ENCODE data around the gene MAP3K14. TPM values are rescaled to one million over a fixed set of nuclear protein-coding genes. Genes with fewer than 3 reads are reported as not detected.
A peak's percentile ranks its signal among the peaks of the same experiment; 100 is the strongest.
"Not testable (repeated sequence)": the region's sequence is repeated elsewhere in the genome, so short reads cannot be mapped to it uniquely, and the experiment has no call there.

The MAP3K14 gene
- total RNA-seq, 1 donor from 2014 or later = 64.7 TPM

DNA sequence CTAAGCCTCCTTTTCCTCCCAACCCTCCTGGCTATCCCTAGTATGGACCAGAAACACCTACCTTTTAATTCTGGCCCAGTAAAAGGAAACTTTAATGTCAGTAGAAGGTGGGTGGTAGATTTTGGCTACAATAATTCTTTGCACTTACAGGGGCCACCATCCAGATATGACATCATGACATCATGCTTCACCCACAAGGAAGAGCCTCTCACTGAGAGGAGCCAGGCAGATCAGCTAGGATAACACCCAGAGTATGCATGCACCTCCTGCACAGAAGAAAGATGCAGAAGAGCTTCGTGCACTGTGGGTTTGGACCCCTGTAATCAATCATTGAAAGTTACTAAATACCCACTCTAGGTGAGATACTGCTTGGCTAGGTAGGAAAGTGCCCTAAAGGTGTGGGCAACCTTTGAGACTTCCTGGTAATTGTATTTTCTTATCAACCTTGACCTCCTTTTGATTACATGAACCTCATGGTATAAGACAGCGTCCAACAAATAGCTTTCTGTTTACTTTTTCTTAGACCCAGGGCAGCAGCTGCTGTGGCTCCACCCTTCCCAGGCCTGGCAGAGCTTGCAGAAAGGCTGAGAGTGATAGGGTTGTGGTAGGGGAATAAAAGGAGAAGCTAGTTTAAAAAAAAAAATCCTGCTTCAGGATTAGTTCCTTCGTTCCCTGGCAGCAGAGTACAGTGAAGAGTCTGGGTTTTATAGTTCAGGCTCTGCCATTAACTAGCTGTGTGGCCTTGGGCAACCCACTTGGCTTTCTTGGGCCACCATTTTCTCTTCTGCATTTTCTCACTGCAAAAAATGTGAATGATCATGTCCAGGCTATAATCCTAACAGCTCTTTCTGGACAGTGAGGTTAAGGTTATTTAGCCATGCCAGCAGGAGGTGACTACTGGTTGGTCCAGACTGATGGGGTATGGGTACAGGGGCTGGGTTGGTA is 6.2 kb downstream of the MAP3K14 start:
- intact Hi-C loops (cut with micrococcal nuclease) = no loop called here
- Mint-ChIP-seq H3K36me3 (ENCODE audit: low read depth) (peaks cover 63% of the 10 kb centered on the region), H3K9me3 (no peaks in the 10 kb centered on the region), H3K27ac (peak overlapping the region; percentile 99), H3K4me3 (peak overlapping the region; percentile 72), H3K4me1 (ENCODE audit: low read depth) (peaks cover 94% of the 10 kb centered on the region), H3K27me3 (ENCODE audit: insufficient read depth) (no peaks in the 10 kb centered on the region)
- DNase-seq (ENCODE audit: low spot score) = no peak

DNA sequence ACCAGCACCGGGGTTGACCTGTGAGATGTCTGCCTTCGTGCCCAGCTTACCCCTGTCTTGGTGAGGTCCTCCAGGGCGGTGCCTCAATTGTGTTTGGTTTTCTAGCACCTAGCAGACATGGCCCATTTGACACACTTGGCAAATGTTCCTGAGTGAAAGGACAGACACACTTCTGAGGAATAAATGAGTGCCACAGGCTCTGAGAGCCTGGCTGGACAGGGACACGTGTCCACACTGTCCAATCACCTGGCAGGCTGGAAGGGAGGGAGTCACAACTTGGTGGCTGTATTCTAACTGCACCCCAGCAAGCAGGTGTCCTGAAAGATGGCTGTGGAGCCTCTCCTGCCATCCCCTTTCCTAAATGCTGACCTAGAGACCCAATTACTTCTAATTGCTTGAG is 7.4 kb downstream of the MAP3K14 start:
- H3K36me3 Mint-ChIP-seq (ENCODE audit: low read depth) = peaks cover 57% of the 10 kb centered on the region
- no peaks in the 10 kb centered on the region for H3K27me3 Mint-ChIP-seq (ENCODE audit: insufficient read depth)
- H3K9me3 Mint-ChIP-seq = no peaks in the 10 kb centered on the region
- H3K27ac Mint-ChIP-seq = peak overlapping the region; percentile 88
- peaks cover 92% of the 10 kb centered on the region for H3K4me1 Mint-ChIP-seq (ENCODE audit: low read depth)
- intact Hi-C loops (cut with micrococcal nuclease) = no loop called here
- no peak for DNase-seq (ENCODE audit: low spot score)
- H3K4me3 Mint-ChIP-seq = peak overlapping the region; percentile 53

DNA sequence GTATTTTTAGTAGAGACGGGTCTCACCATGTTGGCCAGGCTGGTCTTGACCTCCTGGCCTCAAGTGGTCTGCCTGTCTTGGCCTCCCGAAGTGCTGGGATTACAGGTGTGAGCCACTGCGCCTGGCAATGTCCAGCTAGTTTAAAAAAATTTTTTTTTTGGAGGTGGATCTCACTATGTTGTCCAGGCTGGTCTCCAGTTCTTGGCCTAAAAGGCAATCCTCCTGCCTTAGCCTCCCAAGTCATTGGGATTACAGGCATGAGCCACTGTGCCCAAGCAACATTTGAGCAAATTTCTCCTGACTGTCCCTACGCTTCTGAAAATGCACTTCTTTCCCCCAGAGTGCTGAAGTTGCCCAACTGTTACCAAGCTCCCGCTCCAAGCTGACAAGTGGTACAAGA is 8.0 kb downstream of the MAP3K14 start:
- Mint-ChIP-seq H3K4me1 (ENCODE audit: low read depth) (peaks cover 92% of the 10 kb centered on the region), H3K9me3 (no peaks in the 10 kb centered on the region), H3K27me3 (ENCODE audit: insufficient read depth) (no peaks in the 10 kb centered on the region), H3K27ac (peak overlapping the region; percentile 88), H3K36me3 (ENCODE audit: low read depth) (peaks cover 57% of the 10 kb centered on the region), H3K4me3 (peak overlapping the region; percentile 53)
- intact Hi-C loops (cut with micrococcal nuclease) = no loop called here
- DNase-seq (ENCODE audit: low spot score) = no peak

DNA sequence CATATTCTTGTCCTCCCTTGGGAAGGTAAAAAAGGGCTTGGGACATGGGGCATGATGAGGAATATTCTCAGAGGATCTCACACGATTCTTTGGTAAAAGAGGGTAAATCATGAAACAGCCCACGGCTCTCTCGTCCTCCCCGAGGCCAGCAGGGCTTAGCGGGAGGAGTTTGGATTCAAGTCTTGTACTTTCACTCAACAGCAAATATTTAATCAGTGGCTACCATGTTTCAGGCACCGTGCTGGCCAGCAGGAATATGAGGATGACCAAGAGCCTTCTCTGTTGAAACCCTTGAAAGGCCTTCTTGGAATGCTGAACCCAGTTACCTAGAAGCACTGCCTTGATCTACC is 8.8 kb downstream of the MAP3K14 start:
- H3K27ac Mint-ChIP-seq = peak overlapping the region; percentile 89
- no peaks in the 10 kb centered on the region for H3K9me3 Mint-ChIP-seq
- H3K27me3 Mint-ChIP-seq (ENCODE audit: insufficient read depth) = no peaks in the 10 kb centered on the region
- intact Hi-C loops (cut with micrococcal nuclease) = no loop called here
- no peak for DNase-seq (ENCODE audit: low spot score)
- peaks cover 54% of the 10 kb centered on the region for H3K36me3 Mint-ChIP-seq (ENCODE audit: low read depth)
- peaks cover 88% of the 10 kb centered on the region for H3K4me1 Mint-ChIP-seq (ENCODE audit: low read depth)
- peak overlapping the region; percentile 47 for H3K4me3 Mint-ChIP-seq

DNA sequence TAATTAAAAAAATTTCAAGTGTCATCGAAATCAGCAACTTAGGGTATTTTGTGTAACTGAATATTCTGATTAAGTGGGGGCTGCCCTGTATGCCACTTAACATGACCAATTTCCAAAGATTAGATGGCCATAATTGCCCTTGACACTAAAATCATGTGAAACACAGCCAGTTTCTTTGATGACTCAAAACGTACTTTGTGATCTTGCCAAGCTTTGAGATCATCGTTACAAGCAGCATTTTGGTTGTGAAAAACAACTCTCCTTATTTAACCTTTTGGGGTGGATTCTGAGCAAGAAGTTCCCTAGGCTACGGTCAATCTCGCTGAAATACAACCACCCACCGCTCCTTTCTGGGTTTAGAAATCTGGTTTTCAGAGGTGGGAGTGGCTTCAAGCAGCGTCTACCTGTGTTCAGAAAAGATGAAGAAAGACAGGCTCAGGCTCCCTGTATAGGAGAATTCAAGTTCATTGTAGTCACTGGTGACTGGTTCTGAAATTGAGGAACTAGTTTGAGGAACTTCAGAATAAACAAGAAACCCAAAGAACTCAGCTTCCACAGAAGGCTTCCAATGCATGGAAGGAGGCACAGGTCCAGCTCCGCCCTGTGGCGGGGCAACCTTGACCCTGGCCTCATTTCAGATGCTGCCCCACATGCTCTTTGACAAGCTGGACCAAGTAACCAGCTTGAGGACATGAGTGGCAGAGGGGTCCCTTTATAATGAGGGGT is 9.4 kb downstream of the MAP3K14 start:
- Mint-ChIP-seq H3K27ac (peak overlapping the region; percentile 89), H3K4me3 (peak overlapping the region; percentile 47), H3K4me1 (ENCODE audit: low read depth) (peaks cover 88% of the 10 kb centered on the region), H3K36me3 (ENCODE audit: low read depth) (peaks cover 57% of the 10 kb centered on the region), H3K27me3 (ENCODE audit: insufficient read depth) (no peaks in the 10 kb centered on the region), H3K9me3 (no peaks in the 10 kb centered on the region)
- DNase-seq (ENCODE audit: low spot score) = peak; percentile 67
- intact Hi-C loops (cut with micrococcal nuclease) = loop anchor here (1.0 to 2.0 kb wide), 5 partner anchors 10 to 79 kb away; partner anchors contain the start of gene MAP3K14

DNA sequence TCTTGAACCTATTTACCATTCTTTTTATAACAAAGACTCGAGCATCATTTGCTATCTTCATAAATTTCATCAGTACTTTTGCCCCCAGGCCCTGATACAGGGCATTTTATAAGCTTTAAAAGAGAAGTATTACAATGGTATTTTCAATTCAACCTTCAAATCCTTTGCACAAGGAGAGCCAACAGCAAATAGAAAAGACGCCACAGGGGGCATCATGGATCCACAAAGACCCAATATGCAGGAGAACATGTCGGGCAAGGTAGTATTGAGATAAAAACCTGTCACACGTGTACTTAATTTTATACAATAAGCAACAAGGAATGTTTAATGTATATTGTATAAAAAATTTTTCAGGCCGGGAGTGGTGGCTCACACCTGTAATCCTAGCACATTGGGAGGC is 10.2 kb downstream of the MAP3K14 start:
- Mint-ChIP-seq H3K9me3 (no peaks in the 10 kb centered on the region), H3K4me3 (no peak overlapping the region), H3K27me3 (ENCODE audit: insufficient read depth) (no peaks in the 10 kb centered on the region), H3K4me1 (ENCODE audit: low read depth) (peaks cover 81% of the 10 kb centered on the region), H3K36me3 (ENCODE audit: low read depth) (peaks cover 54% of the 10 kb centered on the region), H3K27ac (peak overlapping the region; percentile 81)
- DNase-seq (ENCODE audit: low spot score) = no peak
- intact Hi-C loops (cut with micrococcal nuclease) = loop anchor here (1.0 to 2.0 kb wide), 5 partner anchors 11 to 78 kb away; partner anchors contain the start of gene MAP3K14

DNA sequence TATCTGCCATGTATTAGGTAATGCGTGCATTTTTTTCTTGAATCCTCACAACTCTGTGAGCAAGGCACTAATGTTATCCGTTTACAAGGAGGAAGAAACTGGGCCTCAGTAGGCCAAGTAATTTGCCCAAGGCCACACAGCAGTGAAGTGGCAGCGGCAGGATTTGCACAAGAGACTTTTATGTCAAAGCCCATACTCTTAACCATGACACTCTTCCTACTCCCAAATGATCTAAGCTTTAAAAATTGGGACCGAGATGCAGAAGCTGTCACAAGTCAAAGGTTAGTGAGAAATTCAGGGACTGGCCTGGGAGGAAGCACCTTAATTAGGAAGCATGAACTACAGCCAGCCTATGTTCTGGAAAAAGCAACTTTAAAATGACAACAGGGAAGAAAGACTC is 10.7 kb downstream of the MAP3K14 start:
- Mint-ChIP-seq H3K27me3 (ENCODE audit: insufficient read depth) (no peaks in the 10 kb centered on the region), H3K9me3 (no peaks in the 10 kb centered on the region), H3K4me1 (ENCODE audit: low read depth) (peaks cover 80% of the 10 kb centered on the region), H3K4me3 (peak overlapping the region; percentile 17), H3K36me3 (ENCODE audit: low read depth) (peaks cover 51% of the 10 kb centered on the region), H3K27ac (peak overlapping the region; percentile 81)
- intact Hi-C loops (cut with micrococcal nuclease) = loop anchor here (2.0 kb wide), 3 partner anchors 29 to 77 kb away; no protein-coding TSS in a partner anchor
- no peak for DNase-seq (ENCODE audit: low spot score)

DNA sequence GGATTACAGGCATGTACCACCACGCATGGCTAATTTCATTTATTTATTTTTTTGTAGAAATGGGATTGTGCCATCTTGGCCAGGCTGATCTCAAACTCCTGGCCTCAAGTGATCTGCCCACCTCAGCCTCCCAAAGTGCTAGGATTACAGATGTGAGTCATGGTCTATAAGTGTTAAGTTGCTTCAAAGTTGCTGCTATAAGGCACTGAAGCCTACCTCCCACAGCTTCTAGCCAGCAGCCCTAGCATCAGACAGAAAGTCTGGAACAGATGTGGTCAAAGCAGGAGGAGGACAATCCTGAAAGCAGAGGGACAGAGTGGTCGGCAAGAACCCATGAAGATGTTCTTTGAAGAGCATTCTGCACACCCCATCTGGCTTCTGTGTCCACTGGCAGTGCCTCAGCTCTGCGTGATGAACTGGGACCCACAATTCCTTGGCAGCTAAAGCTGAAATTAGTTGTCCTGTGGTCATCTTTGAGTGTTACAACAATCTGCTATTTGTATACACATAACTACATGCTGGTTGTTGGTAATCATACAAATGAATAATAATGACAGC is 11.2 kb downstream of the MAP3K14 start:
- H3K9me3 Mint-ChIP-seq = no peaks in the 10 kb centered on the region
- peaks cover 49% of the 10 kb centered on the region for H3K36me3 Mint-ChIP-seq (ENCODE audit: low read depth)
- H3K4me1 Mint-ChIP-seq (ENCODE audit: low read depth) = peaks cover 80% of the 10 kb centered on the region
- H3K27me3 Mint-ChIP-seq (ENCODE audit: insufficient read depth) = no peaks in the 10 kb centered on the region
- H3K4me3 Mint-ChIP-seq = peak overlapping the region; percentile 17
- intact Hi-C loops (cut with micrococcal nuclease) = loop anchor here (2.0 kb wide), 3 partner anchors 29 to 77 kb away; no protein-coding TSS in a partner anchor
- DNase-seq (ENCODE audit: low spot score) = no peak
- peak overlapping the region; percentile 81 for H3K27ac Mint-ChIP-seq

DNA sequence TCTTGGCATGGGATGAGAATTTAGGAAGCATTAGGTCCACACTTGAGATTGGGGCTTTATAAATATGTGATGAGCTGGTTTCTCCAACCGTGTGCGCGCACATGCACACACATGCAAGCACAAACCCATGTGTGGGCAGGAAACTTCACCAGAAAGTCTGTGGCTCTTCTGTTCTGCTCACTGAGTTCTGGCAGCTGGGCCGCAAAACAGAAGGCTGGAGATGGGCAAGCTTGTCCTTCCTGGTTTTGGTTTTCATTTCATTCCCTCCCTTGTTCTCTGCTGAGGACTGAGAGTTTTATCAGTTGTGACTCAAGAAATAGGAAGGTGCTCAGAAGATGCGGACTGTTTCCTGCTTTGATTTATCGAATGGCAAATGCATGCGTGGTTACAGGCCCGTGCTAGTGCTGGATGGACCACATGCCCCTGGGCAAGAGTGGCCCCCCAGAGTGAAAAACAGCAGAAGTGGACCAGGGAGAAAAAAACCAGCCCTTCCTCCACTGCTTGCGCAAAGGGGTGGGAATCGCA is 14.1 kb downstream of the MAP3K14 start:
- H3K9me3 Mint-ChIP-seq = no peaks in the 10 kb centered on the region
- intact Hi-C loops (cut with micrococcal nuclease) = loop anchor here (2.0 kb wide), 1 partner anchor 14 kb away; the partner anchor contains the start of gene MAP3K14
- DNase-seq (ENCODE audit: low spot score) = peak; percentile 45
- H3K4me3 Mint-ChIP-seq = peak overlapping the region; percentile 52
- no peaks in the 10 kb centered on the region for H3K27me3 Mint-ChIP-seq (ENCODE audit: insufficient read depth)
- H3K27ac Mint-ChIP-seq = peak overlapping the region; percentile 88
- H3K4me1 Mint-ChIP-seq (ENCODE audit: low read depth) = peaks cover 77% of the 10 kb centered on the region
- H3K36me3 Mint-ChIP-seq (ENCODE audit: low read depth) = peaks cover 45% of the 10 kb centered on the region

DNA sequence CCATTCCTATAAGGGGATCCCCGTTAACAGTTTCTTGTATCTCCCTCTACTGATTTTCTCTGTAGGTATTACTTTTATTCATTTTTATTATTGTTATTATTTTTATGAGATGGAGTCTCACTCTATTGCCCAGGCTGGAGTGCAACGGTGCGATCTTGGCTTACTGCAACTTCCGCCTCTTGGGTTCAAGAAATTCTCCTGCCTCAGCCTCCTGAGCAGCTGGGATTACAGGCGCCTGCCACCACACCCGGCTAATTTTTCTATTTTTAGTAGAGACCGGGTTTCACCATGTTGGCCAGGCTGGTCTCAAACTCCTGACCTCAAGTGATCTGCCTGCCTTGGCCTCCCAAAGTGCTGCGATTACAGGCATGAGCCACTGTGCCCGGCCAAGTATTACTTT is 14.6 kb downstream of the MAP3K14 start:
- not testable (repeated sequence) for DNase-seq (ENCODE audit: low spot score); H3K4me3 Mint-ChIP-seq; H3K27me3 Mint-ChIP-seq (ENCODE audit: insufficient read depth); H3K9me3 Mint-ChIP-seq
- Mint-ChIP-seq H3K36me3 (ENCODE audit: low read depth) (peaks cover 43% of the 10 kb centered on the region), H3K4me1 (ENCODE audit: low read depth) (peaks cover 76% of the 10 kb centered on the region), H3K27ac (peak overlapping the region; percentile 88)
- intact Hi-C loops (cut with micrococcal nuclease) = loop anchor here (2.0 kb wide), 1 partner anchor 15 kb away; the partner anchor contains the start of gene MAP3K14

DNA sequence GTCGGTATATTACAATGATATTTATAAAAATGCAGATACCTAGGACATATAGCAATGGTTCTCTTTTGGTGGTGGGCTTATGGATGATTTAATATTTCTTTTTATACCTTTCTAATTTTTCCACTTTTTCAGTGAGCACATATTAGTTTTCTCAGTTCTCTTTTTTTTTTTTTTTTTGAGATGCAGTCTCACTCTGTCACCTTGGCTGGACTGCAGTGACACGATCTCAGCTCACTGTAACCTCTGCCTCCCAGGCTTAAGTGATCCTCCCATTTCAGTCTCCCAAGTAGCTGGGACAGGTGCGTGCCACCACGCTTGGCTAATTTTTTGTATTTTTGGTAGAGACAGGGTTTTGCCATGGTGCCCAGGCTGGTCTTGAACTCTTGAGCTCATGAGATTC is 15.1 kb downstream of the MAP3K14 start:
- Mint-ChIP-seq H3K4me1 (ENCODE audit: low read depth) (peaks cover 78% of the 10 kb centered on the region), H3K27ac (no peak overlapping the region), H3K27me3 (ENCODE audit: insufficient read depth) (no peaks in the 10 kb centered on the region), H3K36me3 (ENCODE audit: low read depth) (peaks cover 48% of the 10 kb centered on the region), H3K9me3 (no peaks in the 10 kb centered on the region), H3K4me3 (no peak overlapping the region)
- intact Hi-C loops (cut with micrococcal nuclease) = loop anchor here (2.0 kb wide), 1 partner anchor 15 kb away; the partner anchor contains the start of gene MAP3K14
- no peak for DNase-seq (ENCODE audit: low spot score)

DNA sequence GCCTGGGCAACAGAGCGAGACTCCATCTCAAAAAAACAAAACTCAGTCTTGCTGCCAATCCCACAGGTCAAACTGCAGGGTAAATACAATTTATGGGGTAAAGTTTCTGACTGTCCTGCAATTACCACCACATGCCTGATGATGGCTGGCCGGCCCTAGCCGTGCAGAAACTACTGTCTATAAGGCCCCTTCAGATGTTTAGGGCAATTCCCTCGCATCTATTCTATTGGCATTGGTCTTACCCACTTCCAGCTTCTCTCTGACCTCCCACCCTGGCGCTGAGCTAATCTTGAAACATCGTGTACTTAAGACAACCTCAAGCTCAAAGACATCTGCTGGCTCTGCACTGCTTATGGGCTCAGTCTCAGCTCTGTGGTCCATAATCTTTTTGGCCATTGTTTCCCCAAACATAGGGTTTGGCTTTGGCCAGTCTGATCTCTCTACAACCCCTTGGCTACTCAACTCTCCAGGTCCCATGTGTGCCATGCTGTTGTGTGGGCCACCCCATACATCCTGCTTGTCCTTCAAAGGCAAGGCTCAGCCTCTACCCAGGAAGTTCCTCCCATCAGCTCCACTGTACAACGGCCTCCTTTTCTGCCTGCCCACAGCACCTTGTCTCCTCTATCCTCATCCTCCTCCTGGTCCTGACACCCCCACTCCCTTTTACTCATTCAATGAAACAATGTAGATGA is 16.6 kb downstream of the MAP3K14 start:
- Mint-ChIP-seq H3K4me1 (ENCODE audit: low read depth) (peaks cover 79% of the 10 kb centered on the region), H3K9me3 (no peaks in the 10 kb centered on the region), H3K27ac (peak overlapping the region; percentile 80), H3K36me3 (ENCODE audit: low read depth) (peaks cover 51% of the 10 kb centered on the region), H3K4me3 (no peak overlapping the region), H3K27me3 (ENCODE audit: insufficient read depth) (no peaks in the 10 kb centered on the region)
- intact Hi-C loops (cut with micrococcal nuclease) = no loop called here
- DNase-seq (ENCODE audit: low spot score) = no peak

All from activated T-helper 1 cell treated with anti-CD3 and anti-CD28 coated beads, Interleukin-12 subunit alpha, Interleukin-12 subunit beta, Interleukin-2, Interleukin-4 antibody, amounts not matched to agents 30 ng/mL and 10 ng/mL and 1 ng/mL, durations not matched to agents 14 hours and 24 hours and 36 hours (primary cell).